Stomach smooth muscle (tissue), 2 donors: ENCODE results near the gene APOL4.
A peak's percentile ranks its signal among the peaks of the same experiment; 100 is the strongest.
"Not testable (repeated sequence)": the region's sequence is repeated elsewhere in the genome, so short reads cannot be mapped to it uniquely, and the experiment has no call there.

ENCODE experiments used
- H3K27ac ChIP-seq: one replicate; pipeline ENCODE4 v1.7.0; 2013; ENCODE audit warnings: mild to moderate bottlenecking, low read length, inconsistent platforms
- H3K27me3 ChIP-seq, 2 donors: one replicate each; pipeline ENCODE4 v1.7.0; 2013; ENCODE audit warnings: low read length in 2 of 2; ENCODE audit not compliant: insufficient read depth in 2 of 2, control insufficient read depth in 1 of 2
- H3K36me3 ChIP-seq, 2 donors: one replicate each; pipeline ENCODE4 v1.7.0; 2013; ENCODE audit warnings: low read length in 2 of 2; ENCODE audit not compliant: control insufficient read depth in 2 of 2, insufficient read depth in 2 of 2
- H3K4me1 ChIP-seq: one replicate; pipeline ENCODE4 v1.7.0; 2013; ENCODE audit warnings: low read length; ENCODE audit not compliant: control insufficient read depth, insufficient read depth
- H3K4me3 ChIP-seq, 2 donors: one replicate each; pipeline ENCODE4 v1.7.0; 2013; ENCODE audit warnings: low read length in 2 of 2
- H3K9ac ChIP-seq, 2 donors: one replicate each; pipeline ENCODE4 v1.7.0; 2013; ENCODE audit warnings: low read length in 2 of 2, mild to moderate bottlenecking in 1 of 2
- H3K9me3 ChIP-seq, 2 donors: one replicate each; pipeline ENCODE4 v1.7.0; 2013; ENCODE audit warnings: low read length in 2 of 2; ENCODE audit not compliant: control insufficient read depth in 2 of 2
- donor health status: healthy.
- donor health status: Pancreatic carcinoma.

The APOL4 gene, protein sequence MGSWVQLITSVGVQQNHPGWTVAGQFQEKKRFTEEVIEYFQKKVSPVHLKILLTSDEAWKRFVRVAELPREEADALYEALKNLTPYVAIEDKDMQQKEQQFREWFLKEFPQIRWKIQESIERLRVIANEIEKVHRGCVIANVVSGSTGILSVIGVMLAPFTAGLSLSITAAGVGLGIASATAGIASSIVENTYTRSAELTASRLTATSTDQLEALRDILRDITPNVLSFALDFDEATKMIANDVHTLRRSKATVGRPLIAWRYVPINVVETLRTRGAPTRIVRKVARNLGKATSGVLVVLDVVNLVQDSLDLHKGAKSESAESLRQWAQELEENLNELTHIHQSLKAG

GRCh38 chr22:36201630-36202319 lies at the start of gene APOL4:
Gene APOL4 (minus strand): TSS chr22:36201809. CDS start chr22:36201734, 75 bp downstream.
- peaks cover 25% of the 10 kb centered on the region for H3K4me1 ChIP-seq
- H3K27me3 ChIP-seq, result no peaks in the 10 kb centered on the region
- no peaks in the 10 kb centered on the region for H3K36me3 ChIP-seq
- no peak within 1 kb of the TSS for H3K9ac ChIP-seq
- no peaks in the 10 kb centered on the region for H3K9me3 ChIP-seq
- H3K4me3 ChIP-seq, result peak within 1 kb of the TSS; percentile 8 to 64
- peak within 1 kb of the TSS; percentile 49 for H3K27ac ChIP-seq

- H3K27me3 ChIP-seq, H3K36me3 ChIP-seq, H3K9me3 ChIP-seq, H3K9ac ChIP-seq, H3K4me3 ChIP-seq, H3K27ac ChIP-seq: not testable (repeated sequence)
- peaks cover 29% of the 10 kb centered on the region for H3K4me1 ChIP-seq
Measured at GRCh38 chr22:36250292-36250960, 48.8 kb upstream of the APOL4 start.

DNA sequence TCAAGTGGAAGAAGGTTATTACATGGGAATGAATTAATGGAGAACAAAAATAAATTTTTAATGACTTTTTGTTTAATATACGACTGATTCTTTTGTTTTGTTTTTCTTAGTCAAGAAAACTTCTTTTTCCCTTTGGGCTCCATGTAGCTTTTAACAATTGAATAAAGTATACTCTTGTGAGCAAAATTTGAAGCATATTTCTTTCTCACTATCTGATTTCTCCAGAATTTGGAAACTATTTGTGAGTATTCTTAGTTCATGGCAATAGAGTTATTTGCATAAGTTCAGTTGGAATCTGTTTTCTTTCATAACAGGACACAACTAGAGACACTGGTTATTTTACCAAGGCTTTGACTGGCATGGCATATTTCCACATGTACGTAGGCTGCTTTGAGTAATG lies 47.6 kb upstream of the APOL4 start:
- Histone ChIP-seq H3K9me3 (no peaks in the 10 kb centered on the region), H3K4me3 (no peak overlapping the region), H3K27ac (no peak overlapping the region), H3K4me1 (peaks cover 27% of the 10 kb centered on the region), H3K36me3 (no peaks in the 10 kb centered on the region), H3K9ac (no peak overlapping the region), H3K27me3 (no peaks in the 10 kb centered on the region)

- Histone ChIP-seq H3K27ac (no peak overlapping the region), H3K9ac (no peak overlapping the region), H3K27me3 (no peaks in the 10 kb centered on the region), H3K36me3 (no peaks in the 10 kb centered on the region), H3K4me1 (peaks cover 26% of the 10 kb centered on the region), H3K9me3 (no peaks in the 10 kb centered on the region), H3K4me3 (no peak overlapping the region)
Measured at GRCh38 chr22:36247955-36248354, 46.3 kb upstream of the APOL4 start.

DNA sequence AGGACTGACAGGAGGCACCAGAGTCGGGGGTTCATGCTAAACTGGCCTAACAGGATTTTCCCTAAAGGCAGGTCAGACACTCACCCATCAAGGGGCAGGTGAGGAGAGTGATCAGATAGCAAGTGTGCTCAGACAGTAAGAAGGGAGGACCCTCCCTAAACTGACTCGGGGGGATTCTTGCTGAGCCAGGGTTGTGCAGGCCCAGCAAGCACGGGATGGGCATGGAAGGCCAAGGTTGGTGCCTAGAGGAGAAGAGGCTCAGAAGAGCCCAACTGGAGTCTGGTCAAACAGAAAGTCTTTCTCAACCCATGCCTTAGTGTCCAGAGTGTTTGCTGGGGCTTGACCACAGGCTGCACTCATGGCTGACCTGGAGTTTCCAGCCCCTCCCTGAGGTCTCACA lies 45.1 kb upstream of the APOL4 start:
- Histone ChIP-seq H3K27me3 (no peaks in the 10 kb centered on the region), H3K4me3 (no peak overlapping the region), H3K4me1 (peaks cover 21% of the 10 kb centered on the region), H3K27ac (no peak overlapping the region), H3K36me3 (no peaks in the 10 kb centered on the region), H3K9ac (no peak overlapping the region), H3K9me3 (no peaks in the 10 kb centered on the region)

- no peak overlapping the region for H3K9ac ChIP-seq
- H3K9me3 ChIP-seq, result no peaks in the 10 kb centered on the region
Measured at GRCh38 chr22:36245805-36246356, 44.3 kb upstream of the APOL4 start.

DNA sequence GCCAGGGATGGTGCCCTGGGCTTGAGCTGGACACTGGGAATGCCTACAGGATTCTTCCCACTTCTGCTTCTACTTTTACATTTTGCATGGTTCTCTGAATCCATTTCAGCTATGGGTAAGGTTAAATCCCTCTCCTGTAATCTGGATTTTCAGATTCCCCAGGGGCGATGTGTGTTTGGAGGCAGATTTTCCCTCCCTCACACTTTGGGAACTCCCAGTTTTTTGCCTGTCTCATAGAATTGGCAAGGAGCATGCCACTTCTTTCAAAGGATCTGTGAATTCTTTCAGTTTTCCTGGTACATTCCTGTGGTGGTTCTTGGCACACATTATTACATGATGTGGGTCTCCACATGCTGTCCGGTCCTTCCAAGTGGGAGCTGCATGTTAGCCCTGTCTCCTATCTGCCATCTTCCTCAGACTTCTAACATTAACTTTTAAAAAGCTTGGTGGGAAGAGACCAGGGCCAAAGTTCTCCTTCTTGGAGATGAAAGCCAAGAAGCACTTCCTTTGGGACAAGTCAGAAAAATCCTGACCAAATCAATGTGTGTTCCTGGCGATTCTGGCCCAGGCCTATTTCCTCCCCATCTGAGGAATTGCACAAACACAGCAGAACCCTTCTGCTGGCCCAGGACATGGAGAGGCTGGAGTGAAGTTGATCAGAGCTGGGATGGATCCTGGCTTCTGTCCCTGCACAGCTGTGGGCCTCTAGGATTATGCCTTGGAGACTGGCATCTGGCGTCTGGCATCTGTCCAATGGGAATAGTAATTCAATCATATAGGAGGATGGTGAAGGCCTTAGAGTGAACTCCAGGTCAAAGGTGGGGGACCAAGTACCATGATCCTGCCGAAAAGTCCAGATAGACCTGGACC lies 43.1 kb upstream of the APOL4 start:
- H3K27me3 ChIP-seq, result no peaks in the 10 kb centered on the region
- H3K27ac ChIP-seq, result peak overlapping the region; percentile 76
- H3K9me3 ChIP-seq, result no peaks in the 10 kb centered on the region
- peak overlapping the region; percentile 13 to 47 for H3K9ac ChIP-seq
- peak overlapping the region in 1 of 2 donors; percentile 3 for H3K4me3 ChIP-seq
- peaks cover 24% of the 10 kb centered on the region for H3K4me1 ChIP-seq
- no peaks in the 10 kb centered on the region for H3K36me3 ChIP-seq

More at GRCh38 chr22:36245805-36246356, 44.3 kb upstream of the APOL4 start:
- no peaks in the 10 kb centered on the region for H3K36me3 ChIP-seq
- H3K27ac ChIP-seq, result peak overlapping the region; percentile 31
- peaks cover 21% of the 10 kb centered on the region for H3K4me1 ChIP-seq
- no peak overlapping the region for H3K4me3 ChIP-seq
- no peaks in the 10 kb centered on the region for H3K27me3 ChIP-seq

GRCh38 chr22:36243986-36244385 lies 42.4 kb upstream of the APOL4 start:
- Histone ChIP-seq H3K4me1 (peaks cover 27% of the 10 kb centered on the region), H3K36me3 (no peaks in the 10 kb centered on the region), H3K4me3 (no peak overlapping the region), H3K9ac (peak overlapping the region; percentile 13 to 47), H3K27ac (peak overlapping the region; percentile 76), H3K9me3 (no peaks in the 10 kb centered on the region), H3K27me3 (no peaks in the 10 kb centered on the region)

DNA sequence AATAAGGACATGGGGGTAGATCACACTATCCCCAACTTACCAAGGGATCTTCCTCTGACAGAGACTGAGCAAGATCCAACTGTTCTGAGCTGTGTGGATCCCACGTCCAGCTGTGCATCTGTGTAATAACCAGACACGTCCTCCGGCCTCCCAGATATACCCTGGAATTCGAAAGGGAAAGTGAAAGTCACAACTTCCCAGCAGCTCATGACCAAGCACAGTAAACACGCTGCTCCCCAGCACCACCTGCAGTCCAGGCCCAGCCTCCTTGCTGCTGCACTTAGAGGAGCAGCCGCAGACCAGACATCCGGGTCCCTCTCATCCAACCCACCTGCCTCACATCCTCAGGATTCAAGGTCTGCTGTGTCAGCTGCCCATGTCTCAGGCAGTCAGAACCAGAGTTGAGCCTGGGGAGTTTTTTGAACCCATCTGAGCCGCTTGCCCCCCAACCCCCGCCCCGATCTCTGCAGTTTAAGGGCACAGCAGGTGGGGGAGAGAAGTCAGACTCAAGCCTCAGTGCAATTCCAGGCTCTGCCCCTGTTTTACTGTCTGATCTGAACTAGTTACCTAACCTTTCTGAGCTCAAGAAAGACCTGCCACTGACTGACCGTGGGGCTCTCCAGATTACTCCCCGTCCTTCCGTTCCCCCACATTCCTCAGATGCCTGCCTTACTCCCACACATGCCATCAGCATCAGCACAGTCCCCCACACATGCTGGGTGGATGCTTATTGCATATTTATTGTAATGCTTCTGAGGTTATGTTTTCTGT lies 38.0 kb upstream of the APOL4 start, which contains the start of gene APOL2:
APOL2 (minus strand) TSS at position 127 of the 771 bp plus-strand sequence. CDS start 6,365 bp downstream, outside the sequence.
- H3K27ac ChIP-seq, result peak within 1 kb of the TSS; percentile 86
- H3K4me3 ChIP-seq, result peak within 1 kb of the TSS; percentile 78 to 91
- no peaks in the 10 kb centered on the region for H3K9me3 ChIP-seq
- H3K4me1 ChIP-seq, result peaks cover 57% of the 10 kb centered on the region
- H3K9ac ChIP-seq, result peak within 1 kb of the TSS; percentile 69 to 91
- peaks cover 0 to under 1% of the 10 kb centered on the region in 2 donors for H3K36me3 ChIP-seq
- H3K27me3 ChIP-seq, result no peaks in the 10 kb centered on the region
